Suppressor macrophage treated with lipopolysaccharide for 4 hours (primary cell): Measurements from ENCODE around the gene MOB2.

Experiments
- DNase-seq: peaks from one replicate; pipeline ENCODE4 v3.0.0-alpha.2; 2020

MOB2 gene, protein sequence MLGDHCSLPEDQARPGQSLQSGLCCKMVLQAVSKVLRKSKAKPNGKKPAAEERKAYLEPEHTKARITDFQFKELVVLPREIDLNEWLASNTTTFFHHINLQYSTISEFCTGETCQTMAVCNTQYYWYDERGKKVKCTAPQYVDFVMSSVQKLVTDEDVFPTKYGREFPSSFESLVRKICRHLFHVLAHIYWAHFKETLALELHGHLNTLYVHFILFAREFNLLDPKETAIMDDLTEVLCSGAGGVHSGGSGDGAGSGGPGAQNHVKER

DNA sequence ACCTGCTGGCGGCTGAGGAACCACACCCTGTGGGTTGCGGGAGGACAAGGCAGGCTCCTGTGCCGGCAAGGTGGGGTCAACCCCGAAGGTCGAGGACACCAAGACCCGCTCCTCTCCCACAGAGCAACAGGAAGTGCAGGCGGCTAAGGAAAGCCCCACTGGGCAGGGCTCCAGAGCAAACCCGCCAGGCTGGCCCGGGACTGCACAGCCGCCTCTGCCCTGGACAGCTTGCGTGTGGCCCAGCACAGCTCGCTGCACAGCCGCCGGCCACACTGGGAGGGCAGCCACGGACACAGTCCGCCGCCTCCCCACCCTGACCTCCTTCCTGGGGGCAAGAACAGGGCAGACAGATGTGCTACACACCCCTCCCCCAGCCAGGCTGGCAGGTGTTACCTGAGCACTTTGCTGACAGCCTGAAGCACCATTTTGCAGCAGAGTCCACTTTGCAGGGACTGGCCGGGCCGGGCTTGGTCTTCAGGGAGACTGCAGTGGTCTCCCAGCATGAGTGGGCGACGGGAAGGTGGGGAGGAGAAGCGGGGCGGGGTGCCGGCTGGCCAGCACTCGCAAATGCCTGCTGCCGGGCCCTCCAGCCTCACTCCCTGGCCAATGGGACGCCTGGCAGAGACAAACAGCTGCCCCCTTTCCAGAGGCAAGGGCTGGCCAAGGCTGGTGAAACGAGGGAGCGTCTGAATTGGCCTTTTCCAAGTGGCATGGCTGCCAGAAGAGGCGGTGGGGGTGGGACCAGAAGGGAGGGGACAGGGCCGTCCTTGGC, at the start of gene MOB2:
Gene MOB2, minus strand, starts transcription at position 726 of the 772 bp plus-strand sequence. Its CDS starts 223 bp downstream, at position 503.
- no peak for DNase-seq

DNA sequence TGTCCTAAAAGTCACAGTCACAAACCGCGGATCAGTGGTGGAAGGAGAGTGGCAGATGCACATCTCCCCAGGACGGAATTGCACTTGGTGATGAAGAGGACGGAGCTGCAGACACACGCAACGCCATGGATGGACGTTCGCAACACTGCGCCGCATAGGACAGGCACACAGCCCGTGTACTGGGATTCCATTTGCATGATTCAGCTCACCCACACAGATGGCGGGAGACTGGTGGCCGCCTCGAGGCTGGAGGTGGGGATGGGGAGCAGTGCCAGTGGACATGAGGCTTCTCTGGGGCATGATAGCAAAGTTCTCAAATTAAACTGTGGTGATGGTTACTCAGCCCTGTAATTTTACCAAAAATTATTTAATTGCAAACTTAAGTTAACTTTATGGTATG, 48.1 kb upstream of the MOB2 start:
- DNase-seq: no peak

DNA sequence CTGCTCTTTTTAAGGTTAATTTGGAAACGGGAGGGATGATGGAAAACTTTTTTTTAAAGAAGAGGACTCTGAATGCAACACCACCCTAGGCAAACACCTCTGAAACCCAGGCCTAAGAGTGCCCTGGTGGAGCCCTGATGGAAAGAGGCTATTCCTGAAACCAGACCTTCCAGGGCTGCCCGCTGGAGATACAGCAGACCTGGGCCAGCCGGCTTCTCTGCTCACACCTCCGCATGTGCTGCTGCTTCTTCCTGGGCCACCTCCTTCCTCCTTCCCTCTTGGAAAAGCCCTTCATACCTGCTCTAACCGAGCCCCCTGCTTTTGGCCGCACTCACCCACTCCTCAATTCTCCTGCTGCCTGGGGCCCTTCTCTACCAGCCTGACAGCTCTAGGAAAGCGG, 47.6 kb upstream of the MOB2 start:
- DNase-seq: no peak

DNA sequence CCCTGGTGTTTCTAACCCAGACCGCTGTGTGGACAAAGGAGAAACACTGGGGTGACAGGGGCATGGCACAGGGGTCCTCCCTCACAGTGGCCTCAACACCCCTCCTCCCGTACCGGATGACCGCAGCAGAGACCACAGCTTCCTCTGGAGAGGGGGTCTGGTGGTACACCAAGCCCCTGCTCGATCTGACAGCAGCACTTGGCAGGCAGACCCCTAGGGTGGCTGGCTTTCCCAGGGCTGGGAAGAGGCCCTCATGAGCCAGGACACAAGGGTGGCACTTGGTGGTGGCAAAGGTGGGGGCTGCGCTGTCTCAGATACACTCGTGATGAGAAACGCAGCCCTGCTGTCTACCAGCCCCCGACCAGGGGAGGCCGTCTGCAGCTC, 46.8 kb upstream of the MOB2 start:
- DNase-seq: no peak

DNA sequence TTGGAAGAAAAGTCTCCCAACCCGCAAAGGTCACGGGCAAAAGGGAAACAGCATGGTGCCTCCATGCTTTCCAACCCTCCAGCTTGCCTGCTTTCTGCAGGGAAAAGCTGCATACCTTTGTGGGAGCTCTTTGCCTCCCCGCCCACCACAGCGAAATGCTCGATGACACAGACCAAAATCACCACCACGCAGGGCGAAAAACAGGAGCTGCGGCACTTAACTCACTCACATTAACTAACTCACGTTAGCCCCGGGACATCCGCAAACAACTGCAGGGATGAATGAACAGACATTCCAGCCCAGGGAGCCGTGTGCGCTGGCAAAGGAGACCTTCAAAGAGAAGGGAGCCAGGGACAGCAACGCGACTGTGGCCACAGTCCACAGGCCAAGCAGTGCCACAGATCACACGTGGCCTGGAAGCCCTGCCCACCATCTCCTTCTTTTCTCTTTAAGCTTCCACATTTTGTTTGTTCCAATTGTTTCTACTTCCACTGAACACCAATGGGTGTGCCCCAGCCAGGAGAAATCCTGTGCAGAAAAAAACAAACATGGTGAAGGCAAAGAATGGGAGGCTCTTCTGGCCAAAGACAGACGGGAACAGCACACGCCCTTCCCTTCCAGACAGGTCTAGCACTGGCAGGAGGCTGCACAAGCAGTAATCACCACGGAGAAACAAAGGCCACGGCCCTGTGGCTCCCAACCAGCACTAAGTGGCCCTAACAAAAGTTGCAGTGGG, 46.2 kb upstream of the MOB2 start:
- DNase-seq: no peak

DNA sequence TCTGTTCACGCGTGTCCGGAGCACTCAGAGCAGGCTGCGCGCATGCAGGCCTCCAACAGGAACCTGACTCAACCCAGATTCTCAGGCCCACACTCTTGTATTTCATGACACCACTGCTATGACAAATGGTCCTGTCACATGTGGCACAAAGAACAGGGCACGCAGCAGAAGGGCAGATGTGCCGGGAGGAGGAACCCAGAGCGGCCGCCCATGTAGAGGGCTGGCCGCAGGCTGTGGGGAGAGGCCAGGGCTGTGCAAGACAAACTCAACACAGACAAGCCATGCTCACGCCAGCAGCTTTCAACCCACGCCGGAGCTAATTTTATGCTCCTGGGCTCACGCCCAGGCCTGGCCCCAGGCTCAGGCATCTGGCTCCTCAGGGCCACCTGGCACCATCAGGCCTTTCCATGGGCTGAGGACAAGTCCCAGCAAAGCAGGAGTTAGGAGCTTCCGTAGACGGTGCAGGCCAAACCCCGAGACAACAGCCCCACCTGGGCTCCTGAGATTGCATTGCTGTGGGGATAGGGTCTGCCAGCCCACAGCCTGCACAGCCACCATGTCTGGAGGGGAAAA, 45.5 kb upstream of the MOB2 start:
- DNase-seq: no peak

DNA sequence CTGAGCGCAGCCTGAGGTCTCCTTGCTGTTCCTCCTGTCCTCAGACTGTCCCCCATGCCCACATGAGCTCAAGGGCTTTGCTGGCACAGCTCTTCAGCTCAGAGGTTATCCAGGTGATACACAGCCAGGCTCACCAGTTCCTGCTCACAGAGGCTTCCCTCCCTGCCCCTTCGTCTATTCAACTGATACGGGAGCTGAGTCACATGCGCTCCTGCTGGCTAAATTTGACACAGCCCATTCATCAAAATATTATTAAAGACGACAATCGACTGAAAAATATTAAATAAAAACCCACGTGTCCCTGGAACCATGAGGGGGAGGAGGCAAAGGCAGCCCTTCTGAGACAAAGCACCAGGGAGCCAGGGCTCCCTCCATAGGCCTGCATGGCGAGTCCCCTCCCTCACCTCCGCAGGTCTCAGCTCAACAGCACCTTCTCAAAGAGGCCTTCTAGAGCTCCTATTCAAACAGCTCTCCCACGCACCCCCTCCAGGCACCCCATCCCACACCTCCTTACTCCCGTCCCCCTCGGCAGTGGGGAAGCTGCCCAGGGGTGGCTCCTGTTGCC, 45.0 kb upstream of the MOB2 start:
- DNase-seq: no peak

DNA sequence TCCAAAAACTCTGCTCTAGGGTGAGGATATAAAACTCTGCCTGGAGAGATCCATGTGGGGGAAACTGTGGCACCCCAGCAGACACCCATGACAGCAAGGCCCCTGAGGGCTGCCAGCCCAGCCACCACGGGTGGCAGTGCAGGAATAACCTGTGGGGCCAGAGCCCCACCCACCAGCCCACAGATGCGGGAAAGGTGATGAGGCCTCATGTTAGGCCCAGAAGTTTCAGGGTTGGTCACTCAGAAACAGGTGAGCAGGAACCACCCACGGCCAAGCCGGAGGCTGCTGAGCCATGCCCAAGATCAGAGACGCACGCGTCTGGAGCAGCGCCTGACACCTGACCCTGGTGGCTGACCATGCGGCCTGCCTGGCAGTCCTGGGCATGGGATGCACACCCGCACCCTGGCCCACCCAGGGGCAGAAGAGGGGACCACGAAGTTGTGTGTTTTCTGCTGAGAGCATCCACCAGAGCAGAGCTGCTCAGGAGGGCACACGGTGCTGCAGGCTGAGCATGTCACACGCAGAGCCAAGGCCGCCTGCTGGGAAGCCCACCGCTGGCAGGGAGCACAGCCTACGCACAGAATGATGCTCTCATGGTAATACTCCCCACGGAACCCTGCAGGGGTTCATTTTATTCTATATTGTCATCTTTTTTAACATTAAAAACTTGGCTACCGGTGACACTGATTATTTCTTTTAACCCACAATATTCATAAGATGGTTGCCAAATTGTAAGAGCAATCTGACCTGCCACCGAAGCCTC, 44.3 kb upstream of the MOB2 start:
- DNase-seq: no peak

DNA sequence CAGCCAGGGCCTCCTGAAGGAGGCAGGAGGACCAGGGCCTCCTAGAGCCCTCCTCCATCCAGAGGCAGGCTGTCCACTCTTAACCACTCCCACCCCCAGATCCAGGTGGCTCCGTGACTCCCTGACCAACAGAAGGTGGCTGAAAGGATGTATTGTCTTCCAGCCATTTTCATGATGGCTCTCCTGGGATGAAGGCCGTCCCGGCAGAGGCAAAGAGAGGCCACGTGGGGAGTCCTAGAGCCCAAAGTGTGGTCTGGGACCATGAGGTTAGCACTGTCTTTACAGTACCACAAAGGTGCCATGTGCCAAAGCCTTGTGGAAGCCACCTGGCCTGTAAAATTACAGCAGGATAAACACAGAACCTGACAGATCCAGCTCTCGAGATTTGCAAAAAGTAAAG, 43.2 kb upstream of the MOB2 start:
- DNase-seq: no peak

DNA sequence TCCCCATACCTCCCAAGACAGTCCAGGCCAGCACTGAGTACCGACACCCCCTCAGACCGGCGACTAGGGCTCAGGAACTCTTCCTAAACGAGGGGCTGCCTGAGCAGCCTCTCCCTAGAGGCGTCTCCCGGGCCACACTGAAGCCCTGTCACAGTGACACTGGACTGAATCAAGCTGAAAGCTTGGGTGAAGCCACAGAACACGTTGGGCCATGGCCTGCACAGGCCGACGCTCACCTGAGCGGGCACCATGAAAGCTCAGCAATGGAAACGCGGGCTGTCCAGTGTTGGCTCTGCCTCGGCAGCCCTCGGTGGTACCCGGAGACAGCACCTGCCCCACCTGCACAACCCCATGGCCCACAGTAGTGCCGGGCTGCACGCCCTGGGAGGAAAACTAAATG, 42.7 kb upstream of the MOB2 start:
- DNase-seq: no peak

DNA sequence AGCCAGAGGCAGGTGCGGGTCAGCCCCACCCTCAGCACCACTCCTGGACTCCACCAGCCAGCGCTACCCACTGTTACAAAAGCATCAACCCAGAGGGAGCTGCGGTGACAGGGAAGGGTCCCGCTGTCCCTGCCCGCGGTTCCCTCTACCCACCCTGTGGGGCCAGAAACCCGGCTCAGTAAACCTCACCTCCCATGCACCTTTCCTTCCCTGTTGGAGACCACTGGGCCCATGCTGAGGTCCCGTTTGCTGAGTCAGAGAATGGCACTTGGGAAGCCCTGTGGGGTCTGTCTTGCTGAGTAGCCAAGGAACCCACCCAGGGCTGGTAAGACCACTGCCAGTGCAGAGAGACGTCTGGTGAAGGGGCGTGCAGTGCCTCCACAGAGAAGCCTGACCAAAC, 42.1 kb upstream of the MOB2 start:
- no peak for DNase-seq

DNA sequence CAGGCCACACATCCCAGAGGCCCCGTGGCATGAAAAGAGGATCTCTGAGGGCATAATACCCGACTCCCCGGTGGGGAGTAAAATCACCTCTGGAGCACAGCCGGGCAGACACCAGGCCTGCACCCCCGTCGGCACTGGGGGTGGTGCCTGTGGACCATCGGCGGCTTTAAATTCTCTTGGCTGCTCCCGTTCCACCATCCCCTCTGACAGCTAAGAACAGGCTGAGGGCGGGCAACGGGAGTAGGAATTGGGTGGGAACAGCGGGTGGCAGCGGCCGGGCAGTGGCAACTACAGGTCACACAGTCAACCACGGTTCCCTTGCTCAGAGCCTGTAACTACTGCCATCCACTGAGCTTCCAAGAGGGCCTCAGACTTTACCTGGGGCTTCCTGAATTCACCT, 40.2 kb upstream of the MOB2 start:
- no peak for DNase-seq

DNA sequence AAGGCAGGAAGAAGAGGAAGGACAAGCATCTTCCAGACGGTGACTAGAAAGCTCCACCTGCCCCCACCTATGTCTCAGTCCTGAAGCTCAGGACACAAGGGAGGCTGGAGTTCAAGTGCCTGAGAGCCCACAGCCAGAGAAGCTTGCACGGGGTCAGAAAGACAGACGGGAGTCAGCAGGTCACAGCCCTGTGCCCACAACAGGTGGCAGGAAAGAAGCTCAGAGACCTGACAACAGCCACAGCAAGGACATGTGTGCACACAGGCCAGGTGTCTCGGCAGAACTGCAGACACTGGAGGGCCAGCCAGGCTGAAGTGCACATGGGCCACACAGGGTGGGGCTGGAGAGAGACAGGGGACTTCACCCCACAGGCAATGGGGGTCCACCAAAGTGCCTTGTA, 37.2 kb upstream of the MOB2 start:
- DNase-seq: no peak

DNA sequence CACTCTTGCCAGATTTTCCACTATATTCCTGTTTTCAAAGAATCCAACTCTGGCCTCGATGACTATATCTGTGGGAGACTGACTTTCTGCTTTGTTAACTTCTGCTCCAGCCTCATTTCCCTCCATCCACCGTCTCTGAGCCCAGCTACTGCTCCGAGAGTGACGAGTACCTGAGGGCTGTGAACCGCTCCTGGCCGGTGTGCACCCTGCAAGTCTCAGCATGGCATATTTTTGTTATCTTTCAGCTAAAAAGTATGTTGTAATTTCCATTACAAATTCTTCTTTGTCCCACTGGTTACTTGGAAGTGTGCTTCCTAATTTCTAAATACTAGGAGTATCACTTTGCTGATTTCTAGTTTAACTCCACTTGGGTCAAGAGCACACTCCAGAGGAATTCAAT, 36.5 kb upstream of the MOB2 start:
- no peak for DNase-seq

DNA sequence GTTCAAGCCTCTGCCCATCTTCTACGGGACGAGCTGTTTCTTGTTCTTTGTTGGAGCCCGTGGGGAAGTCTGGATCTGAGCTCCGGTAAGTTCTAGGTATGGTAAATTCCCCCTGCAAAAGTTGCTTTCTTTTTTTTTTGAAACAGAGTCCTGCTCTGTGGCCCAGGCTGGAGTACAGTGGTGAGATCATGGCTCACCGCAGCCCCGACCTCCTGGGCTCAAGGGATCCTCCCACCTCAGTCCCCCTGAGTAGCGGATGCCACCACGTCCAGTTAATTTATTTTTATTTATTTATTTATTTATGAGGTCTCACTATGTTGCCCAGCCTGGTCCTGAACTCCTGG, 35.5 kb upstream of the MOB2 start:
- DNase-seq: no peak

DNA sequence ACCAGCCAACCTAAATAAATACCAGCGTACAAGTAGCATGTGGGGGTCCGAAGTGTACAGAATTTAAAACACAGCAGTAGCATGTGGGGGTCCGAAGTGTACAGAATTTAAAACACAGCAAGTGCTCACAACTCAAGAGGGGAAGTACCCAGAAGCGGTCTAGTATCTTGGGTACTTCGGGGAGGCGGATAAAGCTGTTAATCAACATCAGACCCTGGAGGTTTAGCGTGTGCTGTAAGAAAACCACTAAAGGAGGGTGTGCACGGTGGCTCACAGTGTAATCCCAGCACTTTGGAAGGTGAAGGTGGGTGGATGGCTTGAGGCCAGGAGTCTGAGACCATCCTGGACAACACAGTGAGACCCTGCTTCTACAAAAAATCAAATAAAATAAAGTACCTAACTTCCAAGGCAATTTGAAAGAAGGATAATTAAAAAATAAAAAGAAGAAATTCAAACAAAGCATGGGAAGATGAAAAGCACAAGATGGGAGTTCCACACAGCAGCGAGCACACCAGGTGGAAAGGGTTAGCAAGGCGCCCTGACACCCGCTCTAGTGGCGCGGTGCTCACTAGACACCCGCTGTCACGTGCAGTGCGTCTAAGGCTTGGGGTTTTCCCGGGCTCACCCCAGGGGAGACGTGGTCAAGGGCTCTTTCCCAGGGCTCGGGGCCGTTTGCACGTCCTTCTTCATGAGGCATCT, 35.0 kb upstream of the MOB2 start:
- DNase-seq: no peak

DNA sequence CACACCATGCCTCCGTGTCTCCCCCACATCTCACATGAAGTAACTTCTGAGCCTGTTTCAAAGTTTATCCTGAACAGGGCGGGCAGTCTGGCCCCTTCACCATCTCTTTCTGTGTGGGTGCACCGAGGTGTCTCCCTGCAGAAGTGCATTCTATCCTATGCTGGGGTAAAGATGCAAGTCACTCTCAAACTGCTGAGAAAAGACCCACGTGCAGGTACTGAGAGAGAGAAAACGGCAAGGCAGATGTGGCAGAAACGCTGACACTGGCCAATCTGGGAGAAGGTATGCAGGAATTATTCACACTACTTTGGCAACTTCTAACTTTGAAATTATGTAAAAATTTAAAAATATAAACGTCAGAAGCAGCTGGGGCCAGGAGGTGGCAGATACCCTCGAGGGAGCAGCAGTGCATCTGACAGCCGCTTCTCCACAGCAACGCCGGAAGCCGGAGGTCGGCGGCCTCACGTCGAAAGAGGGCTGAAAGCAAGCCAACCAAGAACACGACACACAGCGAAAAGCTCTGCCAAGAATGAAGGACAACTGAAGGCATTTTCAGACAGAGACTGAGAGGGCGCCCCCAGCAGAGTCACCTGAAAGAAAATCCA, 34.2 kb upstream of the MOB2 start:
- no peak for DNase-seq

DNA sequence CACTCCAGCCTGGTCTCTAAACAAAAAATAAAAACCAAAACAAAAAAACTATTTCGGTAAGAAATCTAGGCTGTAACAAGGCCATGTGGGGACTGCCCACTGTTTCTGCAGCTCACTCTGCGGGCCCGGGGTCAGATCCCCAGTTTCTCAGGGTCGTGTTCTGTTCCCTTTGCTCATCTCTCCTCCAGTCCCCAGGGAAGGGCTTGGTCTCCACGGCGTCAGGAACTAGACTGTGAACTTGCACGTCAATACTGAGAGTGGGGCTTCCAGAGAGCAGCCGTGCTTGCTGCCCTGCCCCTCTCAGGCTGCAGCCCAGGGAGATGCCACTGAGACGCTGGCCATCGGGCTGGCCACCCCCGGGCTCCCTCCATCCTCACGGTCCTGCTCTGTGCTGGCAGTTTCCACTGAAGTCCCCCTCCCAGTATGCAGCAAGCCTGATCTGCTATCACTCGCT, 33.7 kb upstream of the MOB2 start:
- no peak for DNase-seq

DNA sequence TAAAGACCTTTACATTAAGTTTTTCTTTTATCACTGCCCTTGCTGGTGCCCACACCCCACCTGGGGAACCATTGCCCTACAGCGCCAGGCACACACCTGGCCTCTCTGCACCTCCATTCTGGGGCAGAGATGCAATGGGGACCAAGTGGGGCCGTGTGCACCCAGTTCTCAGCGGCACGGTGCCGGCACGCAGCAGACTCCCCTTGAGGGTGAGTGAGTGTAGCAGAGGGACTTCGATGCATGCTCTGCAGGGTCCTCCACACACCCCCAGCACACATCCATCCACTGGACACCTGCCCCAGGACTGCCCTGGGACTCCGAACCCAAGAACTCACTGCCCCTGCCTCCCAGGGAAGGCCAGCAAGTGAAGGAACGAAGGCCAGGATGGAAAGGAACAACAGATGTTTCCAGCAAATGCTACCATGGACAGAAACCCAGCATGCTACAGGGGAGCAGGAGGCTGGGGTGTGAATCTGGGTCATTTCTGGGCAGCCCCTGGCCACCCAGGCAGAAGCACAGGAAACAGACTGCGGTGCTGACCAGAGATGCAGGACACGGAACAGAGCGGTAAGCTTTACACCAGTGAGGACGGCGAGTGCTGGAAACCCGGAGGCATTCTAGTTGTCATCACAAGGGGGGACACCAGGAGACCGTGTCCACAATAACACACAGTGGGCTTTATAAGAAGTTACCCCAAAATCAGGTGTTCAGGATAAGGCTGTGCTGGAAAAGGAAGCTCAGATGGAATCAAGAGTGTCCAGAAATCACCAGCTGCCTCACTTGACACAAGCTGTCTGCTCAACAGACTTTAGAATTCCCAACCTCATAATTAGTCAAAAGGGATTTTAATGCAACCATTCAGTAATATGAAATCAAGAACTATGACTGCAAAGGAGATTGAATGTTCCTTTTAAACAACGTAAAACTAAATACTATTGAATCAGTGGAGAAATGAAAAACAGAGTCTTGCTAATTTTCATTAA, 32.7 kb upstream of the MOB2 start:
- no peak for DNase-seq

DNA sequence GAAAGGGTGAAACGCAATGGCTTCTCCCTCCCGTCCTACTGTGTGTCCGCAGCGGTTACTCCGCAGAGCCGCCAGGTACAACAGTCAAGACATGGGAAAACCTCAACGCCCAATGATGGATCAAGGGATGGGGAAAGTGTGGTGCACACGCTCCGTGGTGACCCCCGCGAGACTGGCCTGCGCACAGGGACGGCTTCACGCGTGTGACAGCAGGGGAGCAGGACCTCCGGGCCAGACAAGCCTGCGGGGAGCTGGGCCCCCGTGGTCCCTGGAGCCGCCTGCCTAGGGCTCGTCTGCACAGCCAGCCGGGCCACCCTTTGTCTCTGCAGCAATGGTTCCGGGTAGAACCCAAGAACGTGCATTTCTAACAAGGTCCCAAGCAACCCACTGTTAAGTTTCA, 31.7 kb upstream of the MOB2 start:
- DNase-seq: no peak
